CD14-positive monocyte (primary cell): ENCODE results near the gene CASK. TPM values are rescaled to one million over a fixed set of nuclear protein-coding genes. Genes with fewer than 3 reads are reported as not detected.

ENCODE experiments used
- DNase-seq, 3 donors: peaks; one replicate each; pipeline ENCODE4 v3.0.0-alpha.2; 2011 to 2022
- H2AFZ ChIP-seq: 2 replicates; pipeline ENCODE4 v1.6.0; 2012; ENCODE audit warnings: mild to moderate bottlenecking, low read depth, low read length, inconsistent platforms; ENCODE audit not compliant: insufficient read depth, poor library complexity, severe bottlenecking
- H3K27ac ChIP-seq, 2 donors: 1 replicate in 1 of 2; 2 replicates in 1 of 2; pipeline ENCODE4 v1.5.1; 2012 to 2013; ENCODE audit warnings: low read length in 2 of 2, control low read depth in 1 of 2, inconsistent platforms in 1 of 2, low read depth in 1 of 2, mild to moderate bottlenecking in 1 of 2
- H3K27me3 ChIP-seq, 2 donors: one replicate each; pipeline versions ENCODE4 v1.6.0 to v1.6.1; 2011 to 2013; ENCODE audit warnings: low read length in 2 of 2; ENCODE audit not compliant: control insufficient read depth in 2 of 2, insufficient read depth in 2 of 2
- H3K36me3 ChIP-seq, 2 donors: replicated peaks in 1 of 2; 1 replicate in 1 of 2; 2 replicates in 1 of 2; pipeline versions ENCODE4 v1.5.1 to v1.6.1; 2012 to 2013; ENCODE audit warnings: low read length in 2 of 2, control low read depth in 1 of 2, inconsistent platforms in 1 of 2, mild to moderate bottlenecking in 1 of 2; ENCODE audit not compliant: insufficient read depth in 2 of 2, control insufficient read depth in 1 of 2
- H3K4me1 ChIP-seq, 2 donors: 1 replicate in 1 of 2; 2 replicates in 1 of 2; pipeline versions ENCODE4 v1.5.1 to v1.6.1; 2012 to 2013; ENCODE audit warnings: low read length in 2 of 2, control low read depth in 1 of 2, inconsistent platforms in 1 of 2, mild to moderate bottlenecking in 1 of 2, moderate library complexity in 1 of 2; ENCODE audit not compliant: insufficient read depth in 2 of 2, control insufficient read depth in 1 of 2
- H3K4me2 ChIP-seq: replicated peaks from 2 replicates; pipeline ENCODE3; 2012; ENCODE audit warnings: low read length, moderate library complexity, mild to moderate bottlenecking; ENCODE audit not compliant: poor library complexity, severe bottlenecking; ENCODE audit errors: extremely low read depth
- H3K4me3 ChIP-seq, 3 experiments: fragments of 200-600 bp in 1 of 3; sonication (generic) in 1 of 3; replicated peaks in 1 of 3; 1 replicate in 2 of 3; 2 replicates in 1 of 3; pipeline ENCODE4 v1.5.1; 2011 to 2013; ENCODE audit warnings: low read length in 3 of 3, mild to moderate bottlenecking in 3 of 3, control low read depth in 2 of 3, low read depth in 2 of 3, inconsistent platforms in 1 of 3, moderate library complexity in 1 of 3
- H3K79me2 ChIP-seq: 2 replicates; pipeline ENCODE4 v1.6.0; 2012; ENCODE audit warnings: mild to moderate bottlenecking, control low read depth, inconsistent platforms, low read length, moderate library complexity; ENCODE audit not compliant: insufficient read depth
- H3K9ac ChIP-seq: 2 replicates; pipeline ENCODE4 v1.6.0; 2017; ENCODE audit warnings: low read length, mild to moderate bottlenecking; ENCODE audit not compliant: insufficient read depth, poor library complexity, severe bottlenecking
- H3K9me3 ChIP-seq, 2 donors: replicated peaks in 1 of 2; 1 replicate in 1 of 2; 2 replicates in 1 of 2; pipeline versions ENCODE4 v1.5.1 to v1.6.1; 2012 to 2013; ENCODE audit warnings: low read length in 2 of 2, control low read depth in 1 of 2; ENCODE audit not compliant: control insufficient read depth in 1 of 2, insufficient read depth in 1 of 2
- H4K20me1 ChIP-seq: 2 replicates; pipeline ENCODE4 v1.6.0; 2012; ENCODE audit warnings: mild to moderate bottlenecking, low read length, control low read depth, moderate library complexity; ENCODE audit not compliant: insufficient read depth
- H3K27ac Mint-ChIP-seq, 7 donors: one replicate each; pipeline ENCODE4 v1.8.0; 2020; ENCODE audit warnings: mild to moderate bottlenecking in 7 of 7, mixed read lengths in 7 of 7, moderate library complexity in 6 of 7, inconsistent platforms in 2 of 7
- H3K27me3 Mint-ChIP-seq, 3 donors: one replicate each; pipeline ENCODE4 v1.8.0; 2021 to 2022; ENCODE audit warnings: low read depth in 3 of 3, mild to moderate bottlenecking in 3 of 3, mixed read lengths in 3 of 3, moderate library complexity in 3 of 3, inconsistent platforms in 1 of 3
- H3K36me3 Mint-ChIP-seq, 2 donors: one replicate each; pipeline ENCODE4 v1.8.0; 2020; ENCODE audit warnings: mixed read lengths in 2 of 2, inconsistent platforms in 1 of 2, mild to moderate bottlenecking in 1 of 2
- H3K4me1 Mint-ChIP-seq: one replicate; pipeline ENCODE4 v1.8.0; 2020; ENCODE audit warnings: mild to moderate bottlenecking, mixed read lengths
- H3K4me3 Mint-ChIP-seq, 2 donors: one replicate each; pipeline ENCODE4 v1.8.0; 2020; ENCODE audit warnings: mild to moderate bottlenecking in 2 of 2, mixed read lengths in 2 of 2, moderate library complexity in 1 of 2
- H3K9me3 Mint-ChIP-seq, 7 donors: one replicate each; pipeline ENCODE4 v1.8.0; 2020 to 2022; ENCODE audit warnings: mixed read lengths in 7 of 7, mild to moderate bottlenecking in 6 of 7, moderate library complexity in 6 of 7, inconsistent platforms in 2 of 7
- CTCF ChIP-seq: fragments of 200-600 bp; IDR thresholded peaks from one replicate; pipeline ENCODE4 v1.8.0; 2022; ENCODE audit warnings: antibody characterized with exemption, mild to moderate bottlenecking
- WGBS: methylation state at CpG from one replicate; pipeline ENCODE4 v1.1.5; 2013; ENCODE audit warnings: missing lambda C conversion rate; ENCODE audit not compliant: insufficient coverage; 5-methylcytosine and 5-hydroxymethylcytosine counted together
- intact Hi-C, 2 donors: fragments of 100-400 bp; cut with micrococcal nuclease; formaldehyde crosslinking; loops; one replicate each; pipeline versions ENCODE4 v1.15.0 to v1.15.1; 2023
- polyA plus RNA-seq, 3 donors: library from polyadenylated mRNA; depleted of rRNA in 1 of 3; unstranded in 2 of 3; stranded (reverse) in 1 of 3; fragments of 300-500 nt in 2 of 3; fragments of >200 nt in 1 of 3; fragmentation: Illumina TruSeq in 2 of 3; gene quantifications; 1 replicate in 2 of 3; 2 replicates in 1 of 3; pipeline ENCODE4 v1.2.3, GENCODE V29; 2012 to 2021

Gene CASK
- polyA plus RNA-seq, 3 donors: 0.48 to 7.4 (median 2.5) TPM

GRCh38 chrX:41661366-41662095 lies 261.8 kb downstream of the CASK start:
- Histone ChIP-seq H4K20me1 (no peaks in the 10 kb centered on the region), H3K27ac (no peak overlapping the region), H3K4me1 (peaks cover 9 to 10% of the 10 kb centered on the region in 2 donors), H3K4me2 (no peak overlapping the region), H2AFZ (no peak overlapping the region), H3K79me2 (no peaks in the 10 kb centered on the region), H3K9me3 (no peaks in the 10 kb centered on the region), H3K9ac (no peak overlapping the region), H3K4me3 (no peak overlapping the region), H3K36me3 (peaks cover 10 to 27% of the 10 kb centered on the region in 2 donors), H3K27me3 (no peaks in the 10 kb centered on the region)
- Mint-ChIP-seq H3K4me1 (peaks cover 12% of the 10 kb centered on the region), H3K36me3 (peaks cover 26% of the 10 kb centered on the region in 2 donors), H3K27ac (peak overlapping the region in 1 of 7 donors; percentile 6), H3K4me3 (no peak overlapping the region), H3K27me3 (peaks cover 0 to 4% (median 0%) of the 10 kb centered on the region in 3 donors), H3K9me3 (peaks cover 0 to 3% (median 0%) of the 10 kb centered on the region in 7 donors)
- intact Hi-C loops: no loop called here
- DNase-seq: no peak
- WGBS: no CpG with 5 or more reads among the region's 2 CpGs
- no peak for TF ChIP-seq CTCF

- intact Hi-C loops: no loop called here
- Mint-ChIP-seq H3K36me3 (peaks cover 42 to 45% of the 10 kb centered on the region in 2 donors), H3K27ac (no peak overlapping the region), H3K9me3 (peaks cover 0 to 6% (median 0%) of the 10 kb centered on the region in 7 donors), H3K4me1 (no peaks in the 10 kb centered on the region), H3K27me3 (peaks cover 0 to 4% (median 0%) of the 10 kb centered on the region in 3 donors), H3K4me3 (no peak overlapping the region)
- H3K9me3 ChIP-seq: no peaks in the 10 kb centered on the region
- no peak for DNase-seq
- H3K4me1 ChIP-seq: no peaks in the 10 kb centered on the region
- WGBS: 100% methylated on average over 1 of the region's 4 CpGs
- H3K4me2 ChIP-seq: no peak overlapping the region
- H3K4me3 ChIP-seq: no peak overlapping the region
- H3K27ac ChIP-seq: no peak overlapping the region
- H2AFZ ChIP-seq: no peak overlapping the region
- H3K79me2 ChIP-seq: no peaks in the 10 kb centered on the region
- H3K9ac ChIP-seq: no peak overlapping the region
- H4K20me1 ChIP-seq: no peaks in the 10 kb centered on the region
- TF ChIP-seq CTCF: no peak
- H3K36me3 ChIP-seq: peaks cover 10 to 28% of the 10 kb centered on the region in 2 donors
- H3K27me3 ChIP-seq: no peaks in the 10 kb centered on the region
These were observed 267.7 kb downstream of the CASK start for GRCh38 chrX:41655631-41656030.
